NCI-H345 (cell line): ENCODE results near the gene SLC35E2B.
"Not testable (repeated sequence)": the region's sequence is repeated elsewhere in the genome, so short reads cannot be mapped to it uniquely, and the experiment has no call there.

Source experiments
- DNase-seq: peaks from one replicate; lab custom pipeline; 2025; lab: John Stamatoyannopoulos, UW

The SLC35E2B gene

GRCh38 chr1:1692714-1693647 lies at the start of gene SLC35E2B:
Gene SLC35E2B, minus strand, starts transcription at chr1:1692795. Its CDS starts 16,096 bp downstream, at chr1:1676699.
- DNase-seq, result peak; percentile 71

DNA sequence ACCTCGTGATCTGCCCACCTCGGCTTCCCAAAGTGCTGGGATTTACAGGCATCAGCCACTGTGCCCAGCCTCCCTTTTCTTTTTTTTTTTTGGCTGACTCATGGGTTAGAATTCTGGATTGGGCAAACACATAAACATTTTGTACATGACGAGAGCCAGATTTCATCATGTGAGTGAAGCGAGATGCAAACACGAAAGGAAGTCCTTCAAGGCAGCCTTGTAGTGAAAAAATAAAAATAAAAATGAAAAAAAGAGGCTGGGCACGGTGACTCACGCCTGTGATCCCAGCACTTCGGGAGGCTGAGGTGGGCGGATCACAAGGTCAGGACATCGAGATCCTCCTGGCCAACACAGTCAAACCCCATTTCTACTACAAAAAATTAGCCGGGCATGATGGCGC lies 48.4 kb upstream of the SLC35E2B start:
- not testable (repeated sequence) for DNase-seq

DNA sequence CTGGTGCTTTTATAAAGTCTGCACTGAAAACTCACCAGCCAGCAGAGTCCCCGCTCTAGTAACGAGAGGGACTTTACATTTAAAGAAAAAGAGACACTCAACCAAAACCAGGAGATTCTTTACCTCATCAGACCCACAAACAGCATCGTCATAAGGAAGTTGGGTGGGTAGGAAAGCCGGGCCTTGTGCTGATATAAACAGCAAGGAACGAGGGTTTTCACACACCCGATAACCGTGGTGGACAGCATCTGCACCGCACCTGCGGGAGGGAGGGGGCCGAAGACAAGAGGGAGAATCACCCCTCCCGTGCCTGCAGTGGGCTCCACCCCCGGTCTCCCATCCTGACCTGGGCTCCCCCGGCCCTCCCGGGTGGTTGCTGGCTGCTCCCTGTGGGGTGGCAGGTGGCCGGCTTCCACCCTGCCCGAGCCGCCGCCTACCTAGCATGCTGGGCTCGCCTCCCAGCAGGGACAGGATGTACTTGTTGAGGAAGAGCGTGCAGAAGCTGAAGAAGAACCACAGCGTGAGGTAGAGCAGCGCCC lies 46.3 kb upstream of the SLC35E2B start:
- not testable (repeated sequence) for DNase-seq

DNA sequence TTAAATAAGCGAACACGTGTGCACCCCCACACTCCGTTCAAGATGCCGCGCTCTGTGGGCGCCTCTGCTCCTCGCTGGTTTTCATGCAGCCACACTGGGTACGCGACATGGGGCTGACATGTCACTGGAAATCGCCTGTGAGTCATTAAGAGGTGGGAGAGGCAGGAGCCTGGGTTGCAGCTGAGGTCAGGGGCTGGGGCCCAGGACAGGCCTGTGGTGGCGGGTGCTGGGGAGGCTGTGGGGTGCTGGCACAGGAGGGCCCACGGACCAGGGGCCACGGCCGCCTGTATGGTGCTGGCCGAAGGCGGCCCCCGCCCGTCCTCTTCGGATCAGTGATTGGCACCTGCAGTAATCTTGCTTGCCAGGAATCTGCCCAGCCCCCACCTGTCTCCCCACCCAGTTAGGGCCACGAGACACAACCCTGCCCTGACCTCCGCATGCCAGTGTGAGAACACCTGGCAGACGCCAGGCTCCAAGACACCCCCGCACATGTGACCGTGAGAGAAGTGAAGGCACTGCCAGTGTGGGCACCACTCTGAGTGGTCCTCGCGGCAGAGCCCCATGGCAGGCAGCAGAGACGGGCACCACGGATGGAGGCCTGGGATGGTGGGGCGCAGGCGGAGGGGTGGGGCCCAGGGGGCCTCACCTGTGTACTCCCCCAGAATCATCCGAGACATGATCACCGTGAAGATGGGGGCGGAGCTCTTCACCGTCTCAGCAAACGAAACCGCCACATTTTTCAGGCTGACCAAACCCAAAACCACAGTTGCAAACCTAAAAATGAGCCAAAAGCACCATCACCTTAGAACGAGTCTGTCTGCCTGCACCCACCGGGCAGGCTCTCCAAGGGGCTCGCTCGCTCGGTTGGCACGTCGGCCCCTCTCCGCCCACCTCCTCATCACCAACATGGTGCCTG lies 45.3 kb upstream of the SLC35E2B start:
- DNase-seq, result not testable (repeated sequence)

- DNase-seq, result no peak
Observed at GRCh38 chr1:1732381-1732780, 39.8 kb upstream of the SLC35E2B start.

DNA sequence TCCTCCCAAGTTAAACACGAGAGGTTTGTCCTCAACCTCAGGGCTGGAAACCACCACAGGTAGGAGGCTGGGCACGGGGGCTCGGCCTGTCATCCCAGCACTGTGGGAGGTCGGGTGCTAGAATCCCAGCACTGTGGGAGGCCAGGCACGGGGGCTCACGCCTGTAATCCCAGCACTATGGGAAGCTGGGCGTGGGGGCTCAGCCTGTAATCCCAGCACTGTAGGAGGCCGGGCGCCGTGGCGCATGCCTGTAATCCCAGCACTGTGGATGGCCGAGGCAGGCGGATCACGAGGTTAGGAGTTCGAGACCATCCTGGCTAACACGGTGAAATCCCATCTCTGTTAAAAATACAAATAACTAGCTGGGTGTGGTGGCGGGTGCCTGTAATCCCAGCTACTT lies 38.3 kb upstream of the SLC35E2B start:
- DNase-seq, result no peak

DNA sequence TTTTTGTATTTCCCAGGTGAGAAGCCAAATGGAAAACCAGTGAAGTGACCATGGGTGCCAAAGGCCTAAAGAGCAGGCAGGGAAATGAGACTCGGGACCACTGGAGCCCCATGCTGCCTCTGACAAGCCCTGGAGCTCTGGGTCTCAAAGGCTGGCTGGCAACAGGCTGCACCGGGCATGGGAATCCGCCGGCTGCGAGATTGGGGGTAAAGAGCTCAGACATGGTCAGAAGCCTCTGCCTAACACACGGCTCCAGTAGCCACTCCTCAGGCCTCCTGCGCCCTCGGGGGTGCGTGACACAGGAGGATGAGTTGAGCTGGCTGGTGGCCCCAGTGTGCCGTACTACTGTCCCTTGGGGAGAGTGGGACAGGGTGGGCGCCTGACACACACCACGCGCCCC lies 37.6 kb upstream of the SLC35E2B start:
- not testable (repeated sequence) for DNase-seq

DNA sequence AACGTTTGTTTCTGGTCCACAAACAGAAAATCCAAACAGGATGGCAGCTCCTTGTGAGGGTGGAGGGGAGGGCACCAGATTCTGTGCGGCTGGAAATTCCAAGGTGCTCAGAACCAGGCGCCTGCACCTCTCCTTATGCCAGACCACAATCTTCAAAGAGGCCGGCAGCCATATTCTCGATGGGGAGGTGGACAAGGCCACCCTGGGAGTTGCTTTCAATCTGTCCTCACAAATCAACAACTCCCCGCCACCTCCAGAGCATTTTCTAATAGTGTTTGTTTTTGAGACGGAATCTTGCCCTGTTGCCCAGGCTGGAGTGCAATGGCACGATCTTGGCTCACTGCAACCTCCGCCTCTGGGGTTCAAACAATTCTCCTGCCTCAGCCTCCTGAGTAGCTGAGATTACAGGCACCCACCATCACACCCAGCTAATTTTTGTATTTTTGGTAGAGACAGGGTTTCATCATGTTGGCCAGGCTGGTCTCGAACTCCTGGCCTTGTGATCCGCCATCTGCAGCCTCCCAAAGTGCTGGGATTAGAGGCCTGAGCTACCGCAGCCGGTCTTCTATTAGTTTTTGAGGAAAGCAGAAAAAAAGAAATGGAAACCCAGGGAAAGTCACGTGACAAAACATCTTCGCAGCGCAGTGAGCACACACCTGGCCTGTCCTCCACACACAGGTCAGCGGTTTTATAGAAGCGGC lies 36.7 kb upstream of the SLC35E2B start:
- not testable (repeated sequence) for DNase-seq

DNA sequence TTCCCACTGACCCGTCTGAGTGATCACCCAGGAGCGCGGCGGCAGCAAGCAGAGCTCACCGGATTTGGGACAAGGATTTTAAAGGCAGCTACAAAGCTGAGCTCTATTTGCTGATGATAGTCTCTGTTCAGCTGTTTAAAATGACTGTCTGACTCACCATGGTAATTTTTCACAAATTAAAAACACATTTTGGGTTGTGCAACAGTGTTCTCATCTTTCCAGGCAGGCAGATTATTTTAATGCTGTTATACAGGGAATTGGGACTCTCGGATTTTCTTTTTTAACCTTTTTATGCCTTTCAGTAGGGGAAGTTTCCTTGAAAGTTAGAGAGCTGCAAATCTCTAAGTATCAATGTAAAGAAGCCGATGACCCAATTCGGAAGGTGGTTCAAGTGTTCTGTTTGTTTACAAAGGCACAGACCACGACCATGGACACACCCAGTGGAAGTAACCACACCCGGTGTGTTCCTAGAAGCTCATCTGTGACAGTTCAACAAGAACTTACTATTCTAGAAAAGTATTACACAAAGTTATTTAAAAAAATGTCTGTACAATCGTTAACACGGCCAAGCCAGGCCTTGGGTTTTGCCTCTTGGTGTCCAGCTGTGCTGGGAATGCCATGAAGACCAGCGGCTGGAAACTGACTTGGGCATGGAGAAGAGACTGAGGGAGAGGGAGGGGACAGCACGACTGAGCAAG lies 35.9 kb upstream of the SLC35E2B start:
- not testable (repeated sequence) for DNase-seq

GRCh38 chr1:1727131-1727651 lies 34.6 kb upstream of the SLC35E2B start:
- DNase-seq, result not testable (repeated sequence)

DNA sequence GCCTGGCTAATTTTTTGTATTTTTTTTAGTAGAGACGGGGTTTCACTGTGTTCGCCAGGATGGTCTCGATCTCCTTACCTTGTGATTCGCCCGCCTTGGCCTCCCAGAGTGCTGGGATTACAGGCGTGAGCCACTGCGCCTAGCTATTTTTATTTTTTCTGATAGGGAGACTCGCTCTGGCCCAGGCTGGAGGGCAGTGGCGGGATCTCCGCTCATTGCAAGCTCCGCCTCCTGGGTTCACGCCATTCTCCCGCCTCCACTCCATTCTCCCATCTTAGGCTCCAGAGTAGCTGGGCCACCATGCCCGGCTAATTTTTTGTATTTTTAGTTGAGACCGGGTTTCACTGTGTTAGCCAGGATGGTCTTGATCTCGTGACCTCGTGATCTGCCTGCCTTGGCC lies 33.5 kb upstream of the SLC35E2B start:
- DNase-seq, result not testable (repeated sequence)

GRCh38 chr1:1724035-1724864 lies 31.7 kb upstream of the SLC35E2B start, which contains the start of gene CDK11A:
Gene CDK11A, minus strand, starts transcription at chr1:1724357. Its CDS starts 1,539 bp downstream, at chr1:1722818.
- peak; percentile 97 for DNase-seq

- no peak for DNase-seq
Observed at GRCh38 chr1:1721201-1721600, 28.6 kb upstream of the SLC35E2B start.

- not testable (repeated sequence) for DNase-seq
Observed at GRCh38 chr1:1715109-1715883, 22.7 kb upstream of the SLC35E2B start.

DNA sequence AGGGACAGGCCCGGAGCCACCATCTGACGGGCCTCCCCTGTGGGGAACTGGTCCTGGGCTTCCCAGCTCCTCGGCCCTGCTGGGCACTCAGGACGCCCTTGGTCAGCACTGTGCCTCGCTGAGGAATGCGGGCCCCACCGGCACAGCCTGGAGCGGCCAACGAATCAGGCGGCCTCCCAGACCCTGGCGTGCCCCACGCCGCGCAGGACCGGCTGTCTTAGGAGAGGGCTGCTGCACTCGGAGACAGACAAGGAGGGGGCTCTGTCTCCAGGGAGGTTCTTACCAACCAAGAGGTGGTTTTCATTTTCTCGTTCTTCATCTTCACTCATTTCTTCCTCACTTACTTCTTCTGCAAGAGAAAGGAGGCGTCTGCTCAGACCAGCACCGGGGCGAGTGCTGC lies 15.3 kb upstream of the SLC35E2B start:
- not testable (repeated sequence) for DNase-seq

GRCh38 chr1:1707241-1707640 lies 14.6 kb upstream of the SLC35E2B start:
- not testable (repeated sequence) for DNase-seq

DNA sequence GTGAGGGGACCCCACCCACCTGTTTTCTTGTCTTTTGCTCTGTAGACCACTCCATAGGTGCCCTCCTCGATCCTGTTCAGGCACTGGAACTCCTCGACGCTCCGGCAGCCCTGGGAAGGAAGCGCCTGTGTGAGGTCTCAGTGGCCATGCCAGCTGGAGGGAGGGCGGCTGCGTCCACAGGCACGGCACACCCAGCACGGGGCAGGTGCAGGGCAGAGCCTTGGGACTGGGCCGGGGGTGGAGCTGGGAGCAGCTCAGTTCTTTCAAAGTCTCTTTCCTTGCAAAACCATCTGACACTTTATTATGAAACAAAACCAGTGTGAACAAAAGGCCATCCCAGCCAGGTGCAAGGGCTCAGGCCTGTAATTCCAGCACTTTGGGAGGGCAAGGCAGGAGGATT lies 13.0 kb upstream of the SLC35E2B start:
- not testable (repeated sequence) for DNase-seq

DNA sequence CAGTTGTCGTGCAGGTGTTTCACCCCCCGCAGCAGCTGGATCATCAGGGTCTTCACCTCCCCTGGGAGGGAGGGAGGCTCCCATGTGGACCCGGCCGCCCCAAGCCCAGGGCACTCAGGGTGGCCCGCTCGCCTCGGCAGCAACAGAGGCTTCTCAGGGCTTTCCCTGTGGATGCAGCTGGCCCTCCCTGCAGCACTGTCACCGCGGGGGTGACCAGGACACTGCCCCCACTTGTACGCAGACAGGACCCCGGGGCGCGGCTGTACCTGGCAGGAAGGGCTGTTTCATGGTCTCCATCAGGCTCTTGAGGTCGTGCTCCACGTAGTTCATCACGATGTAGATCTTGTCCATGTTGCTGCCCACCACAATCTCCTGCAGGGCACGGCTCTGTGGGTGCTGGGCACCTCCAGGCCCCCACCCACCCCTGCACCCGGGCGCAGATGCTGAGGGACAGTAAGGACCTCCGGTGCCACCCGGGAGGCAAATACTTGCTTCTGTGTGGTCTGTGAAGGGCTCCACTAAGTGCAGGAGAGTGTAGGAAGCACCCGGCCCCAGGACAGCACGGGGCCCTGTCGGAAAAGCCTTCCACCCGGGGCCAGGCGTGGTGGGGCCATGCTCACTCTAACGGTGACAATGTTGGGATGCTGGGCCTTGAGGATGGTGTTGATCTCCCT lies 11.8 kb upstream of the SLC35E2B start:
- DNase-seq, result not testable (repeated sequence)
